HG03280 (cell line): ENCODE measurements around the gene HYLS1.

Experiments
- ATAC-seq: cut with Tn5 transposase; IDR thresholded peaks from one replicate; pipeline ENCODE4 v1.9.1; 2021; ENCODE audit warnings: mild to moderate bottlenecking, moderate library complexity; ENCODE audit not compliant: unreplicated experiment

HYLS1 gene

DNA sequence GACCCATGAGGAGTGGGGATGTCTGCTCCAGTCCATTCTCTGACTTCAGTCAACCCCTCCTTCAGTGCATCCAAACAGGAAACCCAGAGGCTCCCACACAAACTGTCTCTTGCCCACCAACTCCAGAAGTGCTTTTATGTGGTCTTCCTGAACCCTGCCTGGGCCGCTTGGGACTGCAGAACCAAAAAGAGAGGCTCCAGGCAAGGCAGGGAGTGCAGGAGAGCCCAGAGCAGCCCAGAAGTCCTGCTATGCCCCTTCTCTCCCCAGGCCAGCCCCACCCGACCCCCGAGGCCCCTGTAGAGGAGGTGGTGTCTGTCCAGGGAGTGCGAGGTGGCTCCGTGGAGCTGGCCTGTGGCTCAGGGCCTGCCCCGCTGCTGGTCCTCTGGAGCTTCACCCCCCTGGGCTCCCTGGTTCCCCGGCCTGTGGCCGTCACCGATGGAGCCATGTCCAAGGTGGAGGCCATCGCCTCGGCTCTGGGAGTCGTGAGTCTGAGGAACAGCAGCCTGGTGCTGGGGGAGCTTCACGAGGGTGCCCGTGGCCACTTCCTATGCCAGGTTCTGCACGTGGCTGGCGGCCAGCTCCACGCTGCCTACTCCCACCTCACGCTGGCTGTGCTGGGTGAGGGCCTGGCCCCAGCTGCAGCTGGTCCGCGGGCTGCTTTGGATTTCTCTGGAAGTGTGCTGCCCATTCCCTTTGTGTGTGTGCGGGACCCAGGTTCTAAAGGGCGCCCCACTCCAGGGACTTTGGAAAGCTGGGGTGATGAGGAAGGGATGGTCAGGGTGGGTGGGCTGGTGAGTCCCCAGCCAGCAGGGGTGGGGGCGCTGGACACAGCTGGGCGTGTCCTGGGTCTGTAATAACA, 60.2 kb downstream of the HYLS1 start:
- ATAC-seq: no peak

DNA sequence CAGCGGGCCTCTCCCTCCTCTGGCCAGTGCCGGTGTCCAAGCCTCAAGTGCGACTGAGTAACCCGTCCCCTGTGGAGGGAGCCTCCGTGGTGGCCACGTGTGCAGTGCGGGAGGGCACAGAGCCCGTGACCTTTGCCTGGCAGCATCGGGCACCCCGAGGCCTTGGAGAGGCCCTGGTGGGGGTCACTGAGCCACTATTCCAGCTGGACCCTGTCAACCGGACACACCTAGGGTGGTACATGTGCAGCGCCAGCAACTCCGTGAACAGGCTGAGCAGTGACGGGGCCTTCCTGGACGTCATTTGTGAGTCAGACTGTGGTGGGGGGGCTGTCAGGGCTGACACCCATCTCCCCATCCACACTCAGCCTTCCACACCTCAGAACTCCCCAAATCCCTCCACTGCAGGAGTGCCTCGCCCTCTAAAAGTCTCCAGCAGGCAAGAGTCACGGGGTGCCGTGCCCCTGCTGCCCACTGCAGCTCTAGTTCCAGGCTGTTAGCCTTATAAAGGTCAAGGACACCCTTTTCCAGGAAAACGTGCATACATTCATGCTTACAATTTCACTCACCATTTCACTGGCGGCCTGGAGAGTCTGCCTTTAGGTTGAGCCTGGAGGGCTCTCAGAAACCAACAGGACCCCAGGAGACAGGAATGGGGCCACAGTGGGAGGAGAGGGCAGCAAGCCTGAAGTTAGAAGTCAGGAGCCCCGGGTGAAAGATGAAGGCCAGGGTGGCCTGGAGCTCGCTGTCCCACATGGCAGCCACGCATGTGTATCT, 61.0 kb downstream of the HYLS1 start:
- ATAC-seq: no peak

DNA sequence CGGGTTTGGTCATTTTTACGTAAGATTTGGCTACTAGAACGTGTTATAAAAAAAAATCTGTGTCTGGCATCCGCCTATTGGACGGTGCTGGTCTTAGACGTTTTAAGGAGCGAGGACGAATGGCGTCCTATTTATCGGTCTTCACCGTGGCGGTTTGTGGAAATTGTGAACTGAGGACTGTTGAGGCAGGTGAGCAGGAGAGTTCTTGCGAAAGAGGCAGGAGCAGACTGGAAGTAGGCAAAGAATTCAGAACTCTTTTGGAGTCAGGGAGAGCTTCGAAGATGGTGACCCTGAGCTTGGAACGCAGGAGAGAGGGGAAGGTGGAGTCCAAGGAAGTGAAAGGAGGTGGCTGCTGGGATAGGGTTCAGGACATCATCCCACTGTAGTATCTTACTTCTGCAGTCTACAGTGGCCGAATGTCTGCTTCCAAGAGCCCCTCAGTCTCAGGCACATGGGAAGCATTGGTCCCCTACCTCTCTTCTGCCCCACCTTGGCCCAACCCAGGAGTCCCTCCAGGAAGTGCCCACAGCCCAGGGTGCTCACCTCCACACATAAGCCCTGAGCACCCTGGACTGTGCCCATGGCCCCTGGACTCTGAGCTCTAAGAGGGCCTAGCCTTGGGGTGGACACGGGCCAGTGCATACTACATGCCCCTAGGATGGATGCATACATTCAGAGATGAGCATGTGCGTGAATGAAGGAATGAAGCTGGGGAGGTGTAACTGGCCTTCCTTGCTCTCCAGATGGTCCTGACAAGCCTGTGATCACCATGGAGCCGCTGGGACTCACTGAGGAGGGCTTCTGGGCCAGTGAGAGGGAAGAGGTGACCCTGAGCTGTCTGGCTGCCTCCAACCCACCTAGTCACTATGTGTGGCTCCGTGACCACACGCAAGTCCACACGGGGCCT, 62.1 kb downstream of the HYLS1 start:
- no peak for ATAC-seq

DNA sequence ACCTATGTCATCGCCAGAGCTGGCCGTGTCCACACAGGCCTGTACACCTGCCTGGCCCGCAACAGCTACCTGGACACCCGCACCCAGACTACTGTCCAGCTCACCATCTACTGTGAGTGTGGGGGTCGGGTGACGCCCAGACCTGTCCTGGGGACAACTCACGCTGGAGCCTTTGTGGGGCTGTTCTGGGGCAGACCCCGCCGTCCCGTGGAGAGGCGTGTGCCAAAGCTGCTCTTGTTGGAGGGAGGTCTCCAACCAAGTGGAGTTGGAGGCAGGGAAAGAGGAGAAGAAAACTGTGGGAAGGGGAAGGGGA, 62.7 kb downstream of the HYLS1 start:
- ATAC-seq: no peak
